ENCODE measurements around the gene UCN2. TPM values are rescaled to one million over a fixed set of nuclear protein-coding genes. Genes with fewer than 3 reads are reported as not detected.

Gene UCN2
- total RNA-seq, 4 donors from 2014 or later, result not detected

- no peaks in the 10 kb centered on the region for H3K27me3 ChIP-seq
- ATAC-seq (no peak), DNase-seq (no peak)
- H3K4me3 ChIP-seq, result no peak overlapping the region
- in situ Hi-C loops (cut with MboI; ENCODE audit: low sequenced_read_pairs in 4 of 4) (no loop called here), intact Hi-C loops (cut with DNase I; ENCODE audit: low total_unique reads) (no loop called here)
- H3K27ac ChIP-seq, result no peak overlapping the region
- no peak for TF ChIP-seq POLR2A (IDR thresholded peaks at IDR 0.05)
- TF ChIP-seq, protein P1, sequence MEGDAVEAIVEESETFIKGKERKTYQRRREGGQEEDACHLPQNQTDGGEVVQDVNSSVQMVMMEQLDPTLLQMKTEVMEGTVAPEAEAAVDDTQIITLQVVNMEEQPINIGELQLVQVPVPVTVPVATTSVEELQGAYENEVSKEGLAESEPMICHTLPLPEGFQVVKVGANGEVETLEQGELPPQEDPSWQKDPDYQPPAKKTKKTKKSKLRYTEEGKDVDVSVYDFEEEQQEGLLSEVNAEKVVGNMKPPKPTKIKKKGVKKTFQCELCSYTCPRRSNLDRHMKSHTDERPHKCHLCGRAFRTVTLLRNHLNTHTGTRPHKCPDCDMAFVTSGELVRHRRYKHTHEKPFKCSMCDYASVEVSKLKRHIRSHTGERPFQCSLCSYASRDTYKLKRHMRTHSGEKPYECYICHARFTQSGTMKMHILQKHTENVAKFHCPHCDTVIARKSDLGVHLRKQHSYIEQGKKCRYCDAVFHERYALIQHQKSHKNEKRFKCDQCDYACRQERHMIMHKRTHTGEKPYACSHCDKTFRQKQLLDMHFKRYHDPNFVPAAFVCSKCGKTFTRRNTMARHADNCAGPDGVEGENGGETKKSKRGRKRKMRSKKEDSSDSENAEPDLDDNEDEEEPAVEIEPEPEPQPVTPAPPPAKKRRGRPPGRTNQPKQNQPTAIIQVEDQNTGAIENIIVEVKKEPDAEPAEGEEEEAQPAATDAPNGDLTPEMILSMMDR (IDR thresholded peaks at IDR 0.05 in 4 of 5, conservative IDR thresholded peaks at IDR 0.05 in 1 of 5), result no peak
- no peaks in the 10 kb centered on the region for H3K4me1 ChIP-seq
- no peaks in the 10 kb centered on the region for H3K9me3 ChIP-seq
- H3K36me3 ChIP-seq, result no peaks in the 10 kb centered on the region
Measured at GRCh38 chr3:48581621-48582481, 18.3 kb upstream of the UCN2 start.

DNA sequence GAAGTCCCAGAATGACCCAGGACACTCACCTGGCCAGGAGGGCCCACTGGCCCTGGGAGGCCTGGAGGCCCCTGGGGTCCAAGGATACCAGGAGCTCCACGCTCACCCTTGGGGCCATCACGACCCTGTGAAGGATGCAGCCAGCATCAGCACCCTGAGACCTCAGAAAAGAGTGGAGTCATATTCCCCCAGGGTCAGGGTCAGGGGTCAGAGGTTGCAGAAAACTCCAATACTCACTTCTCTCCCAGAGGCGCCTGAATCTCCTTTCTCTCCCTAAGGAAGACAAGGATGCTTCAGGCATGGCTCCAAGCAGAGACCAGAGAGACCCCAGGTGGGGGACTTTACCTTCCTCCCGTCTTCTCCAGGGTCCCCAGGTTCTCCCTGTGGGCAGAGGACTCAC is 13.1 kb upstream of the UCN2 start:
- no peaks in the 10 kb centered on the region for H3K9me3 ChIP-seq
- no peaks in the 10 kb centered on the region for H3K4me1 ChIP-seq
- intact Hi-C loops (cut with DNase I; ENCODE audit: low total_unique reads), result no loop called here
- no peak for DNase-seq
- no peak overlapping the region for H3K27ac ChIP-seq
- ATAC-seq, result no peak
- H3K4me3 ChIP-seq, result no peak overlapping the region
- H3K27me3 ChIP-seq, result no peaks in the 10 kb centered on the region
- H3K36me3 ChIP-seq, result no peaks in the 10 kb centered on the region
- TF ChIP-seq POLR2A (IDR thresholded peaks at IDR 0.05), result no peak
- TF ChIP-seq, protein P1 (IDR thresholded peaks at IDR 0.05 in 4 of 5, conservative IDR thresholded peaks at IDR 0.05 in 1 of 5), result no peak
- in situ Hi-C loops (cut with MboI; ENCODE audit: low sequenced_read_pairs in 4 of 4), result no loop called here

GRCh38 chr3:48575366-48575765 is 11.8 kb upstream of the UCN2 start:
- Histone ChIP-seq H3K36me3 (peaks cover 0 to 3% of the 10 kb centered on the region in 2 donors), H3K4me1 (no peaks in the 10 kb centered on the region), H3K27ac (no peak overlapping the region), H3K27me3 (no peaks in the 10 kb centered on the region), H3K9me3 (no peaks in the 10 kb centered on the region), H3K4me3 (no peak overlapping the region)
- in situ Hi-C loops (cut with MboI; ENCODE audit: low sequenced_read_pairs in 4 of 4) (no loop called here), intact Hi-C loops (cut with DNase I; ENCODE audit: low total_unique reads) (no loop called here)
- no peak for TF ChIP-seq POLR2A (IDR thresholded peaks at IDR 0.05)
- TF ChIP-seq, protein P1 (IDR thresholded peaks at IDR 0.05 in 4 of 5, conservative IDR thresholded peaks at IDR 0.05 in 1 of 5), result no peak
- no peak for DNase-seq
- no peak for ATAC-seq

- no peak for TF ChIP-seq POLR2A (IDR thresholded peaks at IDR 0.05)
- TF ChIP-seq, protein P1 (IDR thresholded peaks at IDR 0.05 in 4 of 5, conservative IDR thresholded peaks at IDR 0.05 in 1 of 5), result no peak
- intact Hi-C loops (cut with DNase I; ENCODE audit: low total_unique reads), result no loop called here
- in situ Hi-C loops (cut with MboI; ENCODE audit: low sequenced_read_pairs in 4 of 4), result no loop called here
Measured at GRCh38 chr3:48573973-48574585, 10.5 kb upstream of the UCN2 start.

More at GRCh38 chr3:48573973-48574585, 10.5 kb upstream of the UCN2 start:
- Histone ChIP-seq H3K27me3 (no peaks in the 10 kb centered on the region), H3K4me1 (no peaks in the 10 kb centered on the region), H3K4me3 (no peak overlapping the region), H3K9me3 (no peaks in the 10 kb centered on the region), H3K27ac (no peak overlapping the region), H3K36me3 (peaks cover 0 to 3% of the 10 kb centered on the region in 2 donors)
- DNase-seq, result no peak
- ATAC-seq, result no peak
